ENCODE measurements around the gene EGFL8. TPM values are rescaled to one million over a fixed set of nuclear protein-coding genes. Genes with fewer than 3 reads are reported as not detected.

EGFL8 gene
- total and polyA plus RNA-seq, 4 donors: 1.8 to 8.2 (median 1.9) TPM

GRCh38 chr6:32173051-32173727, 8.8 kb downstream of the EGFL8 start:
- no peak overlapping the region for H3K4me3 ChIP-seq (ENCODE audit: low read depth in 1 of 3, low read length in 3 of 3)
- H3K9ac ChIP-seq (ENCODE audit: low read depth in 1 of 2, low read length in 2 of 2): no peak overlapping the region
- 85% methylated on average over 4 of the region's 4 CpGs for WGBS
- DNase-seq (ENCODE audit: low spot score): no peak
- no peak for TF ChIP-seq ZBTB33 (IDR thresholded peaks at IDR 0.05)
- TF ChIP-seq TAF1 (conservative IDR thresholded peaks at IDR 0.05): no peak
- TF ChIP-seq RAD21 (IDR thresholded peaks at IDR 0.05): no peak
- no peak for TF ChIP-seq CTCF (IDR thresholded peaks at IDR 0.05; ENCODE audit: low read depth, low read length, missing input control)
- no peak for TF ChIP-seq RXRA (IDR thresholded peaks at IDR 0.05)
- TF ChIP-seq HNF4A (conservative IDR thresholded peaks at IDR 0.05): no peak
- TF ChIP-seq YY1 (IDR thresholded peaks at IDR 0.05): no peak
- peaks cover 0 to 36% (median 29%) of the 10 kb centered on the region in 4 donors for H3K4me1 ChIP-seq (ENCODE audit: control insufficient read depth in 4 of 4, insufficient read depth in 4 of 4, low read length in 3 of 4)
- H3K9me3 ChIP-seq (ENCODE audit: control insufficient read depth in 4 of 4, low read length in 3 of 4): no peaks in the 10 kb centered on the region
- no peaks in the 10 kb centered on the region for H3K27me3 ChIP-seq (ENCODE audit: control insufficient read depth in 4 of 4, insufficient read depth in 4 of 4, low read length in 3 of 4)
- no peak overlapping the region for H3K27ac ChIP-seq (ENCODE audit: low read depth in 1 of 2, low read length in 2 of 2)
- peaks cover 5 to 20% (median 6%) of the 10 kb centered on the region in 4 donors for H3K36me3 ChIP-seq (ENCODE audit: control insufficient read depth in 4 of 4, insufficient read depth in 3 of 4, low read depth in 1 of 4, low read length in 3 of 4)

DNA sequence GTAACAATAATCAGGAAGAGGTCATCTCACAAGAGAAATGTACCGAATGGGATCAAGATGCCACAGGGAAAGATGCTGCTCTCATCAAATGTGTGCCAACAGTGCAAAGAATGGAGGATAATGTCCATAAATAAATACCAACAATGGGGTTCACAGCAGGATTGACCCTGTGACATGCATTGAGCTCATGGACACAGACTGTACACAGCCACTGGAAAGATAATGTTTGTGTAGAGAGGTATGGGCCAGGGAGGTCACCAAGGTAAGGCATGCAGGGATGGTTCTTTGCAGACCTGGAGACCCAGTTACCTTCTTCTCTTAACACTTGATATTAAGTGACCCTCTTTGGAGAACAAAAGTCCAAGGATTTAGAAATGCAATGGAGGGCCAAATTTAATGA, 10.0 kb downstream of the EGFL8 start:
- H3K4me1 ChIP-seq (ENCODE audit: control insufficient read depth in 4 of 4, insufficient read depth in 4 of 4, low read length in 3 of 4): peaks cover 0 to 44% (median 37%) of the 10 kb centered on the region in 4 donors
- 92% methylated on average over 1 of the region's 1 CpG for whole genome bisulfite sequencing
- H3K27me3 ChIP-seq (ENCODE audit: control insufficient read depth in 4 of 4, insufficient read depth in 4 of 4, low read length in 3 of 4): no peaks in the 10 kb centered on the region

More for the DNA sequence above, 10.0 kb downstream of the EGFL8 start:
- DNase-seq (ENCODE audit: low spot score): no peak
- Histone ChIP-seq H3K27ac (ENCODE audit: low read depth in 1 of 2, low read length in 2 of 2) (no peak overlapping the region), H3K36me3 (ENCODE audit: control insufficient read depth in 4 of 4, insufficient read depth in 3 of 4, low read depth in 1 of 4, low read length in 3 of 4) (peaks cover 3 to 18% (median 5%) of the 10 kb centered on the region in 4 donors), H3K9me3 (ENCODE audit: control insufficient read depth in 4 of 4, low read length in 3 of 4) (no peaks in the 10 kb centered on the region), H3K4me3 (ENCODE audit: low read depth in 1 of 3, low read length in 3 of 3) (no peak overlapping the region), H3K9ac (ENCODE audit: low read depth in 1 of 2, low read length in 2 of 2) (no peak overlapping the region)
- TF ChIP-seq YY1 (IDR thresholded peaks at IDR 0.05) (no peak), CTCF (IDR thresholded peaks at IDR 0.05; ENCODE audit: low read depth, low read length, missing input control) (no peak), RXRA (IDR thresholded peaks at IDR 0.05) (no peak), JUND (IDR thresholded peaks at IDR 0.05) (no peak), GABPA (IDR thresholded peaks at IDR 0.05 in 1 of 2, conservative IDR thresholded peaks at IDR 0.05 in 1 of 2) (no peak), FOXA1 (IDR thresholded peaks at IDR 0.05) (no peak), HNF4A (conservative IDR thresholded peaks at IDR 0.05) (no peak), EGR1 (IDR thresholded peaks at IDR 0.05; ENCODE audit: low read depth in 2 of 2) (no peak), ZBTB33 (IDR thresholded peaks at IDR 0.05) (no peak), SP1 (IDR thresholded peaks at IDR 0.05) (no peak), RAD21 (IDR thresholded peaks at IDR 0.05) (no peak), NR2F2 (IDR thresholded peaks at IDR 0.05) (no peak), TAF1 (conservative IDR thresholded peaks at IDR 0.05) (no peak), HNF4G (IDR thresholded peaks at IDR 0.05) (no peak), FOXA2 (IDR thresholded peaks at IDR 0.05) (no peak)
- TF ChIP-seq, protein P1, sequence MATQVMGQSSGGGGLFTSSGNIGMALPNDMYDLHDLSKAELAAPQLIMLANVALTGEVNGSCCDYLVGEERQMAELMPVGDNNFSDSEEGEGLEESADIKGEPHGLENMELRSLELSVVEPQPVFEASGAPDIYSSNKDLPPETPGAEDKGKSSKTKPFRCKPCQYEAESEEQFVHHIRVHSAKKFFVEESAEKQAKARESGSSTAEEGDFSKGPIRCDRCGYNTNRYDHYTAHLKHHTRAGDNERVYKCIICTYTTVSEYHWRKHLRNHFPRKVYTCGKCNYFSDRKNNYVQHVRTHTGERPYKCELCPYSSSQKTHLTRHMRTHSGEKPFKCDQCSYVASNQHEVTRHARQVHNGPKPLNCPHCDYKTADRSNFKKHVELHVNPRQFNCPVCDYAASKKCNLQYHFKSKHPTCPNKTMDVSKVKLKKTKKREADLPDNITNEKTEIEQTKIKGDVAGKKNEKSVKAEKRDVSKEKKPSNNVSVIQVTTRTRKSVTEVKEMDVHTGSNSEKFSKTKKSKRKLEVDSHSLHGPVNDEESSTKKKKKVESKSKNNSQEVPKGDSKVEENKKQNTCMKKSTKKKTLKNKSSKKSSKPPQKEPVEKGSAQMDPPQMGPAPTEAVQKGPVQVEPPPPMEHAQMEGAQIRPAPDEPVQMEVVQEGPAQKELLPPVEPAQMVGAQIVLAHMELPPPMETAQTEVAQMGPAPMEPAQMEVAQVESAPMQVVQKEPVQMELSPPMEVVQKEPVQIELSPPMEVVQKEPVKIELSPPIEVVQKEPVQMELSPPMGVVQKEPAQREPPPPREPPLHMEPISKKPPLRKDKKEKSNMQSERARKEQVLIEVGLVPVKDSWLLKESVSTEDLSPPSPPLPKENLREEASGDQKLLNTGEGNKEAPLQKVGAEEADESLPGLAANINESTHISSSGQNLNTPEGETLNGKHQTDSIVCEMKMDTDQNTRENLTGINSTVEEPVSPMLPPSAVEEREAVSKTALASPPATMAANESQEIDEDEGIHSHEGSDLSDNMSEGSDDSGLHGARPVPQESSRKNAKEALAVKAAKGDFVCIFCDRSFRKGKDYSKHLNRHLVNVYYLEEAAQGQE (IDR thresholded peaks at IDR 0.05): no peak
- TF ChIP-seq, protein P2, sequence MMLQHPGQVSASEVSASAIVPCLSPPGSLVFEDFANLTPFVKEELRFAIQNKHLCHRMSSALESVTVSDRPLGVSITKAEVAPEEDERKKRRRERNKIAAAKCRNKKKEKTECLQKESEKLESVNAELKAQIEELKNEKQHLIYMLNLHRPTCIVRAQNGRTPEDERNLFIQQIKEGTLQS (IDR thresholded peaks at IDR 0.05): no peak
- TF ChIP-seq, protein P3, sequence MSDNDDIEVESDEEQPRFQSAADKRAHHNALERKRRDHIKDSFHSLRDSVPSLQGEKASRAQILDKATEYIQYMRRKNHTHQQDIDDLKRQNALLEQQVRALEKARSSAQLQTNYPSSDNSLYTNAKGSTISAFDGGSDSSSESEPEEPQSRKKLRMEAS (IDR thresholded peaks at IDR 0.05): no peak
